GM12878 (cell line): Measurements from ENCODE around the gene RBBP8NL. TPM values are rescaled to one million over a fixed set of nuclear protein-coding genes. Genes with fewer than 3 reads are reported as not detected.

Experiments used
- ATAC-seq: fragments of 200-7000 bp; cut with Tn5 transposase; 3 replicates; pipeline ENCODE4 v1.9.1; 2020; ENCODE audit warnings: mild to moderate bottlenecking, moderate library complexity
- BruUV-seq: library from RNA; stranded (reverse); fragments of 400-500 nt; replicated peaks from 2 replicates; lab custom pipeline; 2021; lab: Mats Ljungman, UMichigan
- CTCF ChIA-PET: fragments of 300-600 bp; sonication (Branson Sonifier 250); formaldehyde crosslinking; extraction: SDS; loops from one replicate; lab custom pipeline; 2021; ENCODE audit warnings: inconsistent platforms; lab: Yijun Ruan, JAX
- POLR2A ChIA-PET: fragments of 350-600 bp; formaldehyde crosslinking; extraction: SDS; loops from one replicate; lab custom pipeline; 2021; ENCODE audit warnings: inconsistent platforms; lab: Charles Lee
- RAD21 ChIA-PET: fragments of 300-600 bp; sonication (Branson Sonifier 250); formaldehyde crosslinking; loops from one replicate; lab custom pipeline; 2023; ENCODE audit warnings: antibody characterized with exemption; ENCODE audit not compliant: unreplicated experiment; lab: Charles Lee
- SMC1A ChIA-PET: fragments of 300-600 bp; sonication (Branson Sonifier 250); formaldehyde crosslinking; loops from one replicate; lab custom pipeline; 2023; ENCODE audit not compliant: unreplicated experiment, uncharacterized antibody; lab: Charles Lee
- DNase-seq: peaks from one replicate; pipeline ENCODE4 v3.0.0-alpha.2; 2011; ENCODE audit warnings: low read depth, low spot score
- FAIRE-seq: peaks from 3 replicates; lab custom pipeline; 2011; peaks lifted over from hg19 to GRCh38; lab: Jason Lieb, UNC
- H2AFZ ChIP-seq: 2 replicates; pipeline ENCODE4 v1.6.0; 2011; ENCODE audit warnings: low read depth, low read length, control low read depth; ENCODE audit not compliant: control insufficient read depth
- H3K27ac ChIP-seq: 2 replicates; pipeline ENCODE4 v1.5.1; 2011; ENCODE audit warnings: control low read depth; ENCODE audit not compliant: control insufficient read depth, insufficient read depth
- H3K27me3 ChIP-seq, 2 experiments: replicated peaks in 1 of 2; 2 replicates each; pipeline versions ENCODE4 v1.6.0 to v1.6.1; 2011; ENCODE audit warnings: low read length in 1 of 2; ENCODE audit not compliant: control insufficient read depth in 2 of 2, insufficient read depth in 2 of 2
- H3K36me3 ChIP-seq, 2 experiments: 2 replicates each; pipeline ENCODE4 v1.5.1; 2011; ENCODE audit warnings: low read length in 1 of 2; ENCODE audit not compliant: control insufficient read depth in 2 of 2, insufficient read depth in 2 of 2
- H3K4me1 ChIP-seq: 2 replicates; pipeline ENCODE4 v1.6.1; 2011; ENCODE audit warnings: mild to moderate bottlenecking, low read length, moderate library complexity, mixed read lengths; ENCODE audit not compliant: control insufficient read depth, insufficient read depth
- H3K4me2 ChIP-seq: 2 replicates; pipeline ENCODE4 v1.6.0; 2011; ENCODE audit warnings: control low read depth; ENCODE audit not compliant: control insufficient read depth, insufficient read depth
- H3K4me3 ChIP-seq: fragments of 200-600 bp; sonication (generic); 2 replicates; pipeline ENCODE4 v1.5.1; 2016
- H3K79me2 ChIP-seq: 2 replicates; pipeline ENCODE4 v1.6.0; 2011; ENCODE audit warnings: low read length; ENCODE audit not compliant: control insufficient read depth, insufficient read depth
- H3K9ac ChIP-seq: 2 replicates; pipeline ENCODE4 v1.8.0; 2011; ENCODE audit warnings: low read length, control low read depth, mixed read lengths; ENCODE audit not compliant: control insufficient read depth, insufficient read depth
- H3K9me3 ChIP-seq: replicated peaks from 3 replicates; pipeline ENCODE4 v1.5.1; 2011; ENCODE audit warnings: mild to moderate bottlenecking, low read length; ENCODE audit not compliant: control insufficient read depth, insufficient read depth
- H4K20me1 ChIP-seq: 2 replicates; pipeline ENCODE4 v1.6.0; 2011; ENCODE audit not compliant: control insufficient read depth, insufficient read depth
- CEBPB ChIP-seq, 2 experiments: fragments of 150-350 bp in 1 of 2; IDR thresholded peaks; 2 replicates each; pipeline ENCODE4 v1.6.1; 2012 to 2014; ENCODE audit warnings: low read depth in 2 of 2, low read length in 2 of 2, borderline replicate concordance in 1 of 2, inconsistent platforms in 1 of 2
- KDM1A ChIP-seq: fragments of 200-600 bp; sonication (generic); IDR thresholded peaks from 2 replicates; pipeline ENCODE4 v1.6.1; 2016; ENCODE audit warnings: borderline replicate concordance
- MTA2 ChIP-seq: fragments of 450-650 bp; IDR thresholded peaks from 2 replicates; pipeline ENCODE4 v1.6.1; 2016; ENCODE audit warnings: low read depth, mild to moderate bottlenecking, moderate library complexity
- MYC ChIP-seq: IDR thresholded peaks from 2 replicates; pipeline ENCODE4 v1.6.1; 2011; ENCODE audit warnings: mild to moderate bottlenecking, low read length, moderate library complexity, inconsistent platforms; ENCODE audit not compliant: insufficient read depth, insufficient replicate concordance, insufficient read length, severe bottlenecking
- SMAD1 ChIP-seq: fragments of 450-650 bp; IDR thresholded peaks from 2 replicates; pipeline ENCODE4 v1.6.1; 2018; ENCODE audit warnings: mild to moderate bottlenecking, low read depth; ENCODE audit not compliant: partially characterized antibody
- SREBF1 ChIP-seq: IDR thresholded peaks from 2 replicates; pipeline ENCODE4 v1.6.1; 2012; ENCODE audit warnings: mild to moderate bottlenecking, low read length
- USF1 ChIP-seq: IDR thresholded peaks from 2 replicates; pipeline ENCODE4 v1.6.1; 2011; ENCODE audit warnings: borderline replicate concordance, low read depth, mild to moderate bottlenecking, moderate library complexity, mixed read lengths, low read length; ENCODE audit not compliant: insufficient read depth; ENCODE audit errors: extremely low read length
- ZBTB33 ChIP-seq: fragments of 450-650 bp; IDR thresholded peaks from 2 replicates; pipeline ENCODE4 v1.6.1; 2017; ENCODE audit warnings: mild to moderate bottlenecking
- WGBS: methylation state at CpG from one replicate; pipeline ENCODE4 v1.1.6; 2016; ENCODE audit warnings: low lambda C conversion rate; ENCODE audit not compliant: insufficient replicate concordance, insufficient coverage; ENCODE audit errors: missing lambda C conversion rate; 5-methylcytosine and 5-hydroxymethylcytosine counted together
- in situ Hi-C: fragments of 300-500 bp; cut with MboI; formaldehyde crosslinking; loops from 9 replicates; pipeline ENCODE4 v1.14.3; 2018; ENCODE audit warnings: mixed read lengths
- intact Hi-C: fragments of 100-400 bp; cut with micrococcal nuclease; formaldehyde crosslinking; loops from one replicate; pipeline ENCODE4 v1.14.2; 2022; ENCODE audit not compliant: unreplicated experiment
- polyA plus RNA-seq, 11 experiments: library from polyadenylated mRNA; depleted of rRNA in 4 of 11; unstranded in 6 of 11; stranded (reverse) in 5 of 11; fragments of >200 nt; fragmentation: Nextera tagmentation in 4 of 11; fragmentation: Illumina TruSeq in 1 of 11; extraction: Ambion mirVana in 4 of 11; extraction: Trizol in 1 of 11; gene quantifications; 1 replicate in 1 of 11; 2 replicates in 10 of 11; pipeline versions ENCODE4 v1.2.1 to v1.2.3, GENCODE V29; 2011 to 2016; ENCODE audit warnings: inconsistent platforms in 2 of 11, missing spikeins in 2 of 11, low read depth in 1 of 11
- total RNA-seq, 4 experiments: library from RNA; depleted of rRNA in 3 of 4; stranded (reverse); fragments of >200 nt in 3 of 4; fragmentation: Illumina TruSeq in 1 of 4; extraction: Trizol in 1 of 4; gene quantifications; 2 replicates each; pipeline versions ENCODE4 v1.2.1 to v1.2.3, GENCODE V29; 2013 to 2021
- TF ChIP-seq, protein P1 (sequence below): fragments of 450-650 bp; IDR thresholded peaks from 2 replicates; pipeline ENCODE4 v1.6.1; 2017; ENCODE audit warnings: low read depth, mild to moderate bottlenecking, moderate library complexity

RBBP8NL gene
- total and polyA plus RNA-seq, 10 of the 15 experiments (the other 5 are each of a cell fraction or from before 2014, with no cell fraction given), result not detected

- no TSS peak for BruUV-seq
- Histone ChIP-seq H3K9me3 (no peaks in the 10 kb centered on the region), H3K9ac (no peak overlapping the region), H3K79me2 (peaks cover 14% of the 10 kb centered on the region), H3K27ac (no peak overlapping the region), H4K20me1 (no peaks in the 10 kb centered on the region; the same call in 1 of the 2 replicates), H3K27me3 (no peaks in the 10 kb centered on the region), H3K4me1 (peaks cover 9% of the 10 kb centered on the region), H3K4me3 (no peak overlapping the region), H3K4me2 (no peak overlapping the region), H3K36me3 (peaks cover 0 to 5% of the 10 kb centered on the region in 2 experiments; a peak in 2 of 4 replicates), H2AFZ (no peak overlapping the region)
- in situ Hi-C loops (no loop called here), intact Hi-C loops (loop anchor here (5.0 kb wide), 1 partner anchor 388 kb away; no protein-coding TSS in a partner anchor)
- WGBS, result 95% methylated on average over 12 of the region's 12 CpGs
- DNase-seq (no peak), ATAC-seq (no peak), FAIRE-seq (no peak)
- CTCF ChIA-PET, result no interaction called here
- SMC1A ChIA-PET, result no interaction called here
- RAD21 ChIA-PET, result no interaction called here
- no peak for TF ChIP-seq SMAD1
- TF ChIP-seq KDM1A, result no peak
- no peak for TF ChIP-seq CEBPB (IDR thresholded peaks at IDR 0.05; ENCODE audit: borderline replicate concordance in 1 of 2, low read depth in 2 of 2, low read length in 2 of 2)
- TF ChIP-seq, protein P1, sequence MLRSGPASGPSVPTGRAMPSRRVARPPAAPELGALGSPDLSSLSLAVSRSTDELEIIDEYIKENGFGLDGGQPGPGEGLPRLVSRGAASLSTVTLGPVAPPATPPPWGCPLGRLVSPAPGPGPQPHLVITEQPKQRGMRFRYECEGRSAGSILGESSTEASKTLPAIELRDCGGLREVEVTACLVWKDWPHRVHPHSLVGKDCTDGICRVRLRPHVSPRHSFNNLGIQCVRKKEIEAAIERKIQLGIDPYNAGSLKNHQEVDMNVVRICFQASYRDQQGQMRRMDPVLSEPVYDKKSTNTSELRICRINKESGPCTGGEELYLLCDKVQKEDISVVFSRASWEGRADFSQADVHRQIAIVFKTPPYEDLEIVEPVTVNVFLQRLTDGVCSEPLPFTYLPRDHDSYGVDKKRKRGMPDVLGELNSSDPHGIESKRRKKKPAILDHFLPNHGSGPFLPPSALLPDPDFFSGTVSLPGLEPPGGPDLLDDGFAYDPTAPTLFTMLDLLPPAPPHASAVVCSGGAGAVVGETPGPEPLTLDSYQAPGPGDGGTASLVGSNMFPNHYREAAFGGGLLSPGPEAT, result no peak
- TF ChIP-seq ZBTB33, result no peak
- TF ChIP-seq MTA2, result no peak
- no peak for TF ChIP-seq USF1
- no peak for TF ChIP-seq MYC
- TF ChIP-seq SREBF1, result no peak
- POLR2A ChIA-PET, result no interaction called here
Observed at GRCh38 chr20:62404761-62405107, 22.6 kb downstream of the RBBP8NL start.
